H9 (cell line): ENCODE results near the gene CFAP77. TPM values are rescaled to one million over a fixed set of nuclear protein-coding genes. Genes with fewer than 3 reads are reported as not detected.

Experiments used
- DNase-seq: peaks from one replicate; pipeline ENCODE4 v3.0.0-alpha.2; 2017
- H2AFZ ChIP-seq: one replicate; pipeline ENCODE4 v1.6.1; 2013; ENCODE audit warnings: mild to moderate bottlenecking, low read length, control low read depth, moderate library complexity
- H2AK5ac ChIP-seq: 2 replicates; pipeline ENCODE4 v1.6.1; 2013; ENCODE audit warnings: low read length, control low read depth, mixed read lengths; ENCODE audit not compliant: insufficient read length
- H2BK120ac ChIP-seq: one replicate; pipeline ENCODE4 v1.6.1; 2013; ENCODE audit warnings: low read depth, mild to moderate bottlenecking, low read length, control low read depth, inconsistent platforms; ENCODE audit not compliant: poor library complexity, severe bottlenecking
- H2BK12ac ChIP-seq: 2 replicates; pipeline ENCODE4 v1.6.1; 2013; ENCODE audit warnings: low read length, control low read depth, mixed read lengths, low read depth; ENCODE audit not compliant: insufficient read length
- H2BK15ac ChIP-seq: 2 replicates; pipeline ENCODE4 v1.6.1; 2013; ENCODE audit warnings: low read depth, low read length, control low read depth
- H2BK20ac ChIP-seq: one replicate; pipeline ENCODE4 v1.6.1; 2013; ENCODE audit warnings: low read depth, mild to moderate bottlenecking, low read length, control low read depth, inconsistent platforms; ENCODE audit not compliant: poor library complexity, severe bottlenecking
- H2BK5ac ChIP-seq: 2 replicates; pipeline ENCODE4 v1.6.1; 2013; ENCODE audit warnings: low read length, control low read depth, mixed read lengths; ENCODE audit not compliant: insufficient read length
- H3K14ac ChIP-seq: 2 replicates; pipeline ENCODE4 v1.6.1; 2013; ENCODE audit warnings: low read length, control low read depth; ENCODE audit not compliant: insufficient read depth
- H3K18ac ChIP-seq: 2 replicates; pipeline ENCODE4 v1.6.1; 2013; ENCODE audit warnings: low read depth, mild to moderate bottlenecking, mixed read lengths, low read length, control low read depth; ENCODE audit not compliant: insufficient read length
- H3K23ac ChIP-seq: 2 replicates; pipeline ENCODE4 v1.6.1; 2013; ENCODE audit warnings: low read length, control low read depth, mixed read lengths, low read depth; ENCODE audit not compliant: insufficient read length
- H3K23me2 ChIP-seq: 2 replicates; pipeline ENCODE4 v1.6.1; 2013; ENCODE audit warnings: low read depth, mild to moderate bottlenecking, mixed read lengths, low read length, control low read depth; ENCODE audit not compliant: insufficient read length, poor library complexity, severe bottlenecking
- H3K27ac ChIP-seq: 2 replicates; pipeline ENCODE4 v1.5.1; 2013; ENCODE audit warnings: low read length, control low read depth, mixed read lengths, low read depth; ENCODE audit not compliant: insufficient read length
- H3K27me3 ChIP-seq: 2 replicates; pipeline ENCODE4 v1.6.1; 2013; ENCODE audit warnings: low read length, control low read depth, inconsistent platforms; ENCODE audit not compliant: insufficient read depth
- H3K4ac ChIP-seq: 2 replicates; pipeline ENCODE4 v1.6.1; 2013; ENCODE audit warnings: low read depth, mild to moderate bottlenecking, control low read depth, inconsistent platforms, low read length, moderate library complexity
- H3K4me1 ChIP-seq: 2 replicates; pipeline ENCODE4 v1.6.1; 2013; ENCODE audit warnings: low read length, control low read depth, inconsistent platforms; ENCODE audit not compliant: insufficient read depth
- H3K4me2 ChIP-seq: 2 replicates; pipeline ENCODE4 v1.6.1; 2013; ENCODE audit warnings: low read length, control low read depth, mixed read lengths; ENCODE audit not compliant: insufficient read length, insufficient read depth
- H3K56ac ChIP-seq: 2 replicates; pipeline ENCODE4 v1.6.1; 2013; ENCODE audit warnings: low read depth, mild to moderate bottlenecking, mixed read lengths, low read length, control low read depth; ENCODE audit not compliant: insufficient read length
- H3K79me1 ChIP-seq: 2 replicates; pipeline ENCODE4 v1.6.1; 2013; ENCODE audit warnings: low read depth, mild to moderate bottlenecking, moderate library complexity, low read length, control low read depth, inconsistent platforms; ENCODE audit not compliant: insufficient read depth, poor library complexity, severe bottlenecking
- H3K79me2 ChIP-seq: 2 replicates; pipeline ENCODE4 v1.6.1; 2013; ENCODE audit warnings: low read length, control low read depth, inconsistent platforms; ENCODE audit not compliant: insufficient read depth
- H3K9ac ChIP-seq: 2 replicates; pipeline ENCODE4 v1.6.1; 2013; ENCODE audit warnings: low read length, control low read depth, mixed read lengths; ENCODE audit not compliant: insufficient read length; ENCODE audit errors: extremely low read depth
- H3K9me3 ChIP-seq: one replicate; pipeline ENCODE4 v1.6.1; 2013; ENCODE audit warnings: low read depth, low read length, inconsistent platforms; ENCODE audit not compliant: control insufficient read depth
- H3T11ph ChIP-seq: one replicate; pipeline ENCODE4 v1.6.1; 2013; ENCODE audit warnings: mild to moderate bottlenecking, low read length, control low read depth, inconsistent platforms
- H4K20me1 ChIP-seq: one replicate; pipeline ENCODE4 v1.6.1; 2013; ENCODE audit not compliant: control insufficient read depth, insufficient read length, insufficient read depth
- H4K5ac ChIP-seq: 2 replicates; pipeline ENCODE4 v1.6.1; 2013; ENCODE audit warnings: low read depth, mild to moderate bottlenecking, mixed read lengths, low read length, control low read depth; ENCODE audit not compliant: insufficient read length
- H4K8ac ChIP-seq: replicated peaks from 2 replicates; pipeline ENCODE4 v1.6.1; 2013; ENCODE audit warnings: low read length, control low read depth, mixed read lengths, low read depth; ENCODE audit not compliant: insufficient read length
- H4K91ac ChIP-seq: 2 replicates; pipeline ENCODE4 v1.6.1; 2013; ENCODE audit warnings: low read depth, mild to moderate bottlenecking, moderate library complexity, mixed read lengths, low read length, control low read depth; ENCODE audit not compliant: insufficient read length
- H3K27ac Mint-ChIP-seq, 3 experiments: 2 replicates in 2 of 3; 3 replicates in 1 of 3; pipeline ENCODE4 v1.8.0; 2020 to 2021; ENCODE audit warnings: mixed read lengths in 3 of 3, mild to moderate bottlenecking in 1 of 3, moderate library complexity in 1 of 3
- H3K27me3 Mint-ChIP-seq: 2 replicates; pipeline ENCODE4 v1.8.0; 2021; ENCODE audit warnings: low read depth, mild to moderate bottlenecking, moderate library complexity, mixed read lengths
- H3K36me3 Mint-ChIP-seq, 3 experiments: 2 replicates in 2 of 3; 3 replicates in 1 of 3; pipeline ENCODE4 v1.8.0; 2020 to 2021; ENCODE audit warnings: low read depth in 3 of 3, mixed read lengths in 3 of 3; ENCODE audit not compliant: insufficient read depth in 1 of 3
- H3K4me1 Mint-ChIP-seq, 2 experiments: 2 replicates each; pipeline ENCODE4 v1.8.0; 2020; ENCODE audit warnings: mixed read lengths in 2 of 2
- H3K4me3 Mint-ChIP-seq, 2 experiments: 2 replicates in 1 of 2; 3 replicates in 1 of 2; pipeline ENCODE4 v1.8.0; 2020 to 2021; ENCODE audit warnings: mild to moderate bottlenecking in 2 of 2, mixed read lengths in 2 of 2, moderate library complexity in 1 of 2
- H3K9me3 Mint-ChIP-seq, 2 experiments: 2 replicates in 1 of 2; 3 replicates in 1 of 2; pipeline ENCODE4 v1.8.0; 2020; ENCODE audit warnings: mild to moderate bottlenecking in 2 of 2, mixed read lengths in 2 of 2, moderate library complexity in 1 of 2
- CTCF ChIP-seq: fragments of 200-600 bp; sonication (generic); conservative IDR thresholded peaks from 3 replicates; pipeline ENCODE4 v1.8.0; 2021; ENCODE audit warnings: antibody characterized with exemption, mild to moderate bottlenecking
- WGBS: extraction: QIAGEN DNeasy Blood & Tissue Kit; methylation state at CpG from one replicate; pipeline ENCODE4 v1.1.7; 2013; ENCODE audit warnings: missing lambda C conversion rate, low lambda C conversion rate, mixed read lengths; ENCODE audit not compliant: insufficient read length; ENCODE audit errors: extremely low coverage; 5-methylcytosine and 5-hydroxymethylcytosine counted together
- total RNA-seq: library from RNA; stranded (reverse); gene quantifications from 2 replicates; pipeline ENCODE4 v1.2.1, GENCODE V29; 2021

CFAP77 gene
- total RNA-seq, 1 experiment from 2014 or later: 0.72 TPM

DNA sequence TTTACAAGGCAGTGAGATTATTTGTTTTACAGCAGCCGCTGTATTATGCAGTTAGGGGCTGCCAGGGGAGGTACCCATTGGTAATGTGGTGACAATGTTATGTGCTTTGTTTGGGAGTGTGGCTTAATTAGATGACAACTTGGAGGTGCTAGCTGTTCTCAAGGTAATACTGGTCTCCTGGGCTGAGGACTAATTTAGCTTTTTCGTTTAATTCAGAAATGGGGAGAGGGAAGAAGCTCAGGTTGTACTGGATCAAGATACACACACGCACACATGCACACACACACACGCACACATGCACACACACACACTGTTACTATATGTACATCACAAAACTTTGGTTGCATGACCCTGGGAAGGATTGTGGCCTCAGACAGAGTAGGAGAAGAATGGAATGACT is 37.9 kb downstream of the CFAP77 start:
- Histone ChIP-seq H3K27me3 (no peaks in the 10 kb centered on the region), H2BK15ac (no peak overlapping the region), H3K23ac (no peak overlapping the region), H3K18ac (no peak overlapping the region), H2AFZ (no peak overlapping the region), H3K14ac (no peak overlapping the region), H2AK5ac (no peak overlapping the region), H2BK120ac (no peak overlapping the region), H3K4me1 (no peaks in the 10 kb centered on the region), H3K9ac (no peak overlapping the region), H3K4me2 (no peak overlapping the region), H3K56ac (no peak overlapping the region), H3K4ac (no peak overlapping the region), H3K79me1 (no peaks in the 10 kb centered on the region), H4K91ac (no peak overlapping the region), H4K8ac (no peak overlapping the region), H4K5ac (no peak overlapping the region), H3K79me2 (no peaks in the 10 kb centered on the region), H2BK20ac (no peak overlapping the region), H2BK5ac (no peak overlapping the region), H3K27ac (no peak overlapping the region), H4K20me1 (no peaks in the 10 kb centered on the region), H3K23me2 (no peaks in the 10 kb centered on the region), H2BK12ac (no peak overlapping the region), H3K9me3 (no peaks in the 10 kb centered on the region), H3T11ph (no peak overlapping the region)
- H3K36me3 Mint-ChIP-seq: no peaks in the 10 kb centered on the region; a peak in 1 of 7 replicates
- H3K4me1 Mint-ChIP-seq: peaks cover 8 to 10% of the 10 kb centered on the region in 2 experiments
- peaks cover 25% of the 10 kb centered on the region for H3K27me3 Mint-ChIP-seq
- 0 out of 5 replicates have a peak, but pooled peaks cover 0 to under 1% of the 10 kb centered on the region in 2 experiments for H3K9me3 Mint-ChIP-seq
- WGBS: no CpG with 5 or more reads among the region's 4 CpGs
- no peak for TF ChIP-seq CTCF
- H3K27ac Mint-ChIP-seq: no peak overlapping the region
- no peak overlapping the region for H3K4me3 Mint-ChIP-seq
- no peak for DNase-seq
